WTC11 (cell line): ENCODE measurements around the gene LDB3.

Experiments
- CBFB ChIP-seq: sonication (generic); formaldehyde crosslinking; IDR thresholded peaks from 2 replicates; pipeline ENCODE4 v1.8.1; 2022; ENCODE audit warnings: mild to moderate bottlenecking, low read depth, missing genetic modification reagents
- CREM ChIP-seq: sonication (generic); formaldehyde crosslinking; IDR thresholded peaks from 2 replicates; pipeline ENCODE4 v1.8.1; 2022; ENCODE audit warnings: mild to moderate bottlenecking, missing genetic modification reagents, moderate library complexity
- ELF4 ChIP-seq: sonication (generic); formaldehyde crosslinking; IDR thresholded peaks from 2 replicates; pipeline ENCODE4 v1.8.1; 2022; ENCODE audit warnings: low read depth, mild to moderate bottlenecking, moderate library complexity, missing genetic modification reagents
- RELA ChIP-seq: sonication (generic); formaldehyde crosslinking; IDR thresholded peaks from 2 replicates; pipeline ENCODE4 v1.8.1; 2022; ENCODE audit warnings: missing genetic modification reagents, mild to moderate bottlenecking, borderline replicate concordance
- TP53 ChIP-seq: sonication (generic); formaldehyde crosslinking; IDR thresholded peaks from 2 replicates; pipeline ENCODE4 v1.8.1; 2023; ENCODE audit warnings: mild to moderate bottlenecking, missing genetic modification reagents
- ZNF138 ChIP-seq: sonication (generic); formaldehyde crosslinking; conservative IDR thresholded peaks from 2 replicates; pipeline ENCODE4 v1.8.1; 2022; ENCODE audit warnings: mild to moderate bottlenecking, moderate library complexity, missing genetic modification reagents
- ZNF317 ChIP-seq: sonication (generic); formaldehyde crosslinking; IDR thresholded peaks from 2 replicates; pipeline ENCODE4 v1.8.1; 2023; ENCODE audit warnings: low read depth, mild to moderate bottlenecking, moderate library complexity, missing genetic modification reagents, borderline replicate concordance
- TF ChIP-seq, protein P1 (sequence below): fragments of 200-600 bp; IDR thresholded peaks from 2 replicates; pipeline ENCODE4 v1.8.0; 2022; ENCODE audit warnings: antibody characterized with exemption
- TF ChIP-seq, protein P2 (sequence below): sonication (generic); formaldehyde crosslinking; IDR thresholded peaks from 2 replicates; pipeline ENCODE4 v1.8.1; 2022; ENCODE audit warnings: low read depth, mild to moderate bottlenecking, moderate library complexity, missing genetic modification reagents, borderline replicate concordance
- TF ChIP-seq, protein P3 (sequence below): sonication (generic); formaldehyde crosslinking; IDR thresholded peaks from 2 replicates; pipeline ENCODE4 v1.8.1; 2023; ENCODE audit warnings: mild to moderate bottlenecking, missing genetic modification reagents, moderate library complexity
- TF ChIP-seq, protein P4 (sequence below): fragments of 250-450 bp; sonication (Bioruptor Pico); IDR thresholded peaks from 2 replicates; pipeline ENCODE4 v1.9.0; 2021; ENCODE audit warnings: mild to moderate bottlenecking
- TF ChIP-seq, protein P5 (sequence below): sonication (generic); formaldehyde crosslinking; IDR thresholded peaks from 2 replicates; pipeline ENCODE4 v1.8.1; 2022; ENCODE audit warnings: mild to moderate bottlenecking, missing genetic modification reagents, moderate library complexity, borderline replicate concordance

DNA sequence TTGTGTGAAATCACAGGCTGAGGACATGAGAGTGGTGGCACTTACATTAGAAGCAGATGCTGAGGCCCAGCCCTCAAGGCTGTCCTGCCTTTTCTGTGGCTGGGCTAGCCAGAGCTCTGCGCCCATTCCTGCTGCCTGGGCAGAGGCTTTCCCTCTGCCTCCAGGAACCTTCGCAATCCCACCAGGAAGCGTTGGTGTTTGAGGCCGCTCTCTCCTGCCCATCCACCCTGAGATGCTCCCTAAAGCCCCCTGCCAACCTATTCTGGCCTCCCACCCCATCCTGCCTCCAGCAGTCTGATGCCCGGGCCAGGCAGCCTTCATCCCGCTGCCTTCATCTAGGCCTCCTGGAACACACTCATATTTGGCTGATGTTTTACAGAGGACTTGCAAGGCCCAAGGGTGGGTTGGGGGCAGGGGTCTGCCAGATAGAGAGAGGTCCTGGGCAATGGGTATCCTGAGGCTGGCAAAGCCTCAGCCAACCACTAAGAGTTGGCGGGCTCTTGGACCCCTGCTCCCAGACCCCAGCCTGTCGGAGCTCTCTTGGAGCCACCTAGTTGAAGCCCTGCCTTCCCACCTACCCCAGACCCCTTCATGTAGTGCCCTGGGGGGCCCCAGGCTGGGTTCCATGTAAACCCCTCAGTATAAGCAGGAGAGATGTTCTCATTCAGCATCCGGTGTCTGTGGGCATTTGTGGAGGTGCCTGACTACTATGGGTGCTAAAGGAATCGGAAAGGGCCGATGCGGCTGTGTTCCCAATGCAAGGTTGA, 32.7 kb downstream of the LDB3 start:
- TF ChIP-seq, protein P1, sequence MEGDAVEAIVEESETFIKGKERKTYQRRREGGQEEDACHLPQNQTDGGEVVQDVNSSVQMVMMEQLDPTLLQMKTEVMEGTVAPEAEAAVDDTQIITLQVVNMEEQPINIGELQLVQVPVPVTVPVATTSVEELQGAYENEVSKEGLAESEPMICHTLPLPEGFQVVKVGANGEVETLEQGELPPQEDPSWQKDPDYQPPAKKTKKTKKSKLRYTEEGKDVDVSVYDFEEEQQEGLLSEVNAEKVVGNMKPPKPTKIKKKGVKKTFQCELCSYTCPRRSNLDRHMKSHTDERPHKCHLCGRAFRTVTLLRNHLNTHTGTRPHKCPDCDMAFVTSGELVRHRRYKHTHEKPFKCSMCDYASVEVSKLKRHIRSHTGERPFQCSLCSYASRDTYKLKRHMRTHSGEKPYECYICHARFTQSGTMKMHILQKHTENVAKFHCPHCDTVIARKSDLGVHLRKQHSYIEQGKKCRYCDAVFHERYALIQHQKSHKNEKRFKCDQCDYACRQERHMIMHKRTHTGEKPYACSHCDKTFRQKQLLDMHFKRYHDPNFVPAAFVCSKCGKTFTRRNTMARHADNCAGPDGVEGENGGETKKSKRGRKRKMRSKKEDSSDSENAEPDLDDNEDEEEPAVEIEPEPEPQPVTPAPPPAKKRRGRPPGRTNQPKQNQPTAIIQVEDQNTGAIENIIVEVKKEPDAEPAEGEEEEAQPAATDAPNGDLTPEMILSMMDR: no peak
- no peak for TF ChIP-seq ELF4 (CRISPR knock-in tag)
- no peak for TF ChIP-seq RELA (CRISPR knock-in tag)
- TF ChIP-seq, protein P2, sequence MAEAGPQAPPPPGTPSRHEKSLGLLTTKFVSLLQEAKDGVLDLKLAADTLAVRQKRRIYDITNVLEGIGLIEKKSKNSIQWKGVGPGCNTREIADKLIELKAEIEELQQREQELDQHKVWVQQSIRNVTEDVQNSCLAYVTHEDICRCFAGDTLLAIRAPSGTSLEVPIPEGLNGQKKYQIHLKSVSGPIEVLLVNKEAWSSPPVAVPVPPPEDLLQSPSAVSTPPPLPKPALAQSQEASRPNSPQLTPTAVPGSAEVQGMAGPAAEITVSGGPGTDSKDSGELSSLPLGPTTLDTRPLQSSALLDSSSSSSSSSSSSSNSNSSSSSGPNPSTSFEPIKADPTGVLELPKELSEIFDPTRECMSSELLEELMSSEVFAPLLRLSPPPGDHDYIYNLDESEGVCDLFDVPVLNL (CRISPR knock-in tag): no peak
- TF ChIP-seq CREM (CRISPR knock-in tag): no peak
- no peak for TF ChIP-seq TP53 (CRISPR knock-in tag)
- no peak for TF ChIP-seq CBFB (CRISPR knock-in tag)
- no peak for TF ChIP-seq ZNF317
- TF ChIP-seq, protein P3, sequence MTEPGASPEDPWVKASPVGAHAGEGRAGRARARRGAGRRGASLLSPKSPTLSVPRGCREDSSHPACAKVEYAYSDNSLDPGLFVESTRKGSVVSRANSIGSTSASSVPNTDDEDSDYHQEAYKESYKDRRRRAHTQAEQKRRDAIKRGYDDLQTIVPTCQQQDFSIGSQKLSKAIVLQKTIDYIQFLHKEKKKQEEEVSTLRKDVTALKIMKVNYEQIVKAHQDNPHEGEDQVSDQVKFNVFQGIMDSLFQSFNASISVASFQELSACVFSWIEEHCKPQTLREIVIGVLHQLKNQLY (CRISPR knock-in tag): no peak
- no peak for TF ChIP-seq ZNF138 (CRISPR knock-in tag)
- TF ChIP-seq, protein P4, sequence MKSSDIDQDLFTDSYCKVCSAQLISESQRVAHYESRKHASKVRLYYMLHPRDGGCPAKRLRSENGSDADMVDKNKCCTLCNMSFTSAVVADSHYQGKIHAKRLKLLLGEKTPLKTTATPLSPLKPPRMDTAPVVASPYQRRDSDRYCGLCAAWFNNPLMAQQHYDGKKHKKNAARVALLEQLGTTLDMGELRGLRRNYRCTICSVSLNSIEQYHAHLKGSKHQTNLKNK (CRISPR knock-in tag): no peak
- TF ChIP-seq, protein P5, sequence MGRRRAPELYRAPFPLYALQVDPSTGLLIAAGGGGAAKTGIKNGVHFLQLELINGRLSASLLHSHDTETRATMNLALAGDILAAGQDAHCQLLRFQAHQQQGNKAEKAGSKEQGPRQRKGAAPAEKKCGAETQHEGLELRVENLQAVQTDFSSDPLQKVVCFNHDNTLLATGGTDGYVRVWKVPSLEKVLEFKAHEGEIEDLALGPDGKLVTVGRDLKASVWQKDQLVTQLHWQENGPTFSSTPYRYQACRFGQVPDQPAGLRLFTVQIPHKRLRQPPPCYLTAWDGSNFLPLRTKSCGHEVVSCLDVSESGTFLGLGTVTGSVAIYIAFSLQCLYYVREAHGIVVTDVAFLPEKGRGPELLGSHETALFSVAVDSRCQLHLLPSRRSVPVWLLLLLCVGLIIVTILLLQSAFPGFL (CRISPR knock-in tag): no peak
